Fibroblast of the aortic adventitia (primary cell): ENCODE results near the gene PTCD3. TPM values are rescaled to one million over a fixed set of nuclear protein-coding genes. Genes with fewer than 3 reads are reported as not detected.

ENCODE experiments used
- DNase-seq: peaks from one replicate; pipeline ENCODE4 v3.0.0-alpha.2; 2010; ENCODE audit warnings: low read depth
- H3K4me3 ChIP-seq: 2 replicates; pipeline ENCODE4 v1.5.1; 2011; ENCODE audit warnings: low read depth, mild to moderate bottlenecking, control low read depth, low read length, moderate library complexity
- total RNA-seq: library from RNA; depleted of rRNA; stranded (reverse); fragments of >200 nt; gene quantifications from 2 replicates; pipeline ENCODE4 v1.2.3, GENCODE V29; 2012; ENCODE audit warnings: low replicate concordance
- TF ChIP-seq, protein P1 (sequence below): IDR thresholded peaks from 2 replicates; pipeline ENCODE4 v1.5.1; 2011; ENCODE audit warnings: mild to moderate bottlenecking, low read length, control low read depth, inconsistent platforms; ENCODE audit not compliant: insufficient read depth

PTCD3 gene
- total RNA-seq, 1 donor: 71.9 TPM

DNA sequence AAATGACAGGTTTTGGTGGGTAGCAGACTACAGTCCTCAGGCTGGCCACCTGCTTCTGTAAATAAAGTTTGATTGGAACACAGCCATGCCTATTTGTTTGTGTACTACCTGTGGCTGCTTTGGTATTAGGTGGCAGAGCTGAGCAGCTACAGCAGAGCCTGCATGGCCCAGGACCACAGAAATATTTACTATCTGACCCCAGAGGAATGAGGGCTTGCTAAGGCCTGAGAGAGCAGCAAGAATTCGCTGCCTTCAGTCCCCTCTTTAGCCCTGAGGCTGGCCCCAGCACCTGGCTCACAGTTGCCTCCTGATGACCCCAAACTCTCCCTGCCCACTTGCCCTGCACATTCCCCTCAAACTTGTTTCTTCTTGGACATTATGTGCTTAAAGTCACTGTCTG is 32.8 kb upstream of the PTCD3 start:
- DNase-seq: no peak
- TF ChIP-seq, protein P1, sequence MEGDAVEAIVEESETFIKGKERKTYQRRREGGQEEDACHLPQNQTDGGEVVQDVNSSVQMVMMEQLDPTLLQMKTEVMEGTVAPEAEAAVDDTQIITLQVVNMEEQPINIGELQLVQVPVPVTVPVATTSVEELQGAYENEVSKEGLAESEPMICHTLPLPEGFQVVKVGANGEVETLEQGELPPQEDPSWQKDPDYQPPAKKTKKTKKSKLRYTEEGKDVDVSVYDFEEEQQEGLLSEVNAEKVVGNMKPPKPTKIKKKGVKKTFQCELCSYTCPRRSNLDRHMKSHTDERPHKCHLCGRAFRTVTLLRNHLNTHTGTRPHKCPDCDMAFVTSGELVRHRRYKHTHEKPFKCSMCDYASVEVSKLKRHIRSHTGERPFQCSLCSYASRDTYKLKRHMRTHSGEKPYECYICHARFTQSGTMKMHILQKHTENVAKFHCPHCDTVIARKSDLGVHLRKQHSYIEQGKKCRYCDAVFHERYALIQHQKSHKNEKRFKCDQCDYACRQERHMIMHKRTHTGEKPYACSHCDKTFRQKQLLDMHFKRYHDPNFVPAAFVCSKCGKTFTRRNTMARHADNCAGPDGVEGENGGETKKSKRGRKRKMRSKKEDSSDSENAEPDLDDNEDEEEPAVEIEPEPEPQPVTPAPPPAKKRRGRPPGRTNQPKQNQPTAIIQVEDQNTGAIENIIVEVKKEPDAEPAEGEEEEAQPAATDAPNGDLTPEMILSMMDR: no peak
- H3K4me3 ChIP-seq: no peak overlapping the region

DNA sequence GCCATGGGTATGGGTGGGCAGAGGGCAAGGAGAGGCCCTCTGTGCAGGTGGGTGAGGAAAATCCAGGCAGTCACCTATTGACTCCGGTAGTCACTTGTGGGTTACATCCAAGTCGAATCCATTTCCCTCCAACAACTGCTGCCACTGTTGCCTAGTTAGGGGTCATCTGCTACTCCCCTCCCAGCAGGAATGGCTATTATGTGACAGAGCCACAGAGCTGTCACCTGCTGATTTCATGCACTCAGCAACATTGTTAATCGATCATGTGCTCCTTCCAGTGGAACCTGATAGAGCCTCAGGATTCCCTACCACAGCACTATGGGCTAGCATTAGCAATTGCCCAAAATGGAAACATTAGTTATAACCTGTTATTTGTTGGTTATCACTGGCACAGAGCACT is 31.8 kb upstream of the PTCD3 start:
- no peak for DNase-seq
- no peak overlapping the region for H3K4me3 ChIP-seq
- TF ChIP-seq, protein P1: no peak

DNA sequence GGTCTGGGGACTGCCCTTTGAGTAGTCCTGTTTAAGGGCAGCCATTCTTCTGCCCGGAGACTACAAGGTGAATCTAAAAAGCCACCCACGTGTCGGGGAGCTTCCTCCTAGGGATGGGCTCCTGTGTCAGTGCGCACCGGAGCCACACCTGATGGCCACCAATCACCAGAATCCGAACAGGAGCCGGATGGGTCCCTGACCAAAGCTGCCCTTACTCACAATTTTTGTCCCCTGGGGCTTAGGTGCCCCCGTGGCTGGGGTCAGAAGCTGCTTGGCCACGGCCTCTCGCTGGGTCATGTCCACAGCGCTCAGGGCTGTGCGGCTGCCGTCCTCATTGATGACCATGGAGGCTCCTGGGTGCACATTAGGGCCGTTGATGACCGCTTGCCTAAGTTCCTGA is 31.2 kb upstream of the PTCD3 start:
- no peak for DNase-seq
- H3K4me3 ChIP-seq: no peak overlapping the region
- TF ChIP-seq, protein P1: no peak

DNA sequence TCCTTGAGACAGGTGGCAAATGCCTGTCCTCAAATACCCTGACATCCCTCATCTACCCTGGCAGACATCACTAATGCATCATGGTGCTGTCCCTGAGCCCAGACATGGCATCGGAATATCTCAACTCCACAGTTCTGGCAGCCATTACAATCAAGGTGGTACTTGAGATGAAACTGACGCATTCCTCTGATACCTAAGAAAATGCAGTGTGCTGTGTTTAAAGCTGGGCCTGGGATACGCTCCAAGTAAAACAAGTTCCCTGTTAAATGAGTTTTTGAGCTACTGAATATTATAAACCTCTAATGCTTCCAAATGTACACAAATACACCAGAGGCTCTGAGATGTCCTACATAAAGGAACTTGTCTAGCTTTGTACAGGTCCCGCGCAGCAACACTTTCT is 30.1 kb upstream of the PTCD3 start:
- no peak overlapping the region for H3K4me3 ChIP-seq
- DNase-seq: no peak
- TF ChIP-seq, protein P1: no peak

DNA sequence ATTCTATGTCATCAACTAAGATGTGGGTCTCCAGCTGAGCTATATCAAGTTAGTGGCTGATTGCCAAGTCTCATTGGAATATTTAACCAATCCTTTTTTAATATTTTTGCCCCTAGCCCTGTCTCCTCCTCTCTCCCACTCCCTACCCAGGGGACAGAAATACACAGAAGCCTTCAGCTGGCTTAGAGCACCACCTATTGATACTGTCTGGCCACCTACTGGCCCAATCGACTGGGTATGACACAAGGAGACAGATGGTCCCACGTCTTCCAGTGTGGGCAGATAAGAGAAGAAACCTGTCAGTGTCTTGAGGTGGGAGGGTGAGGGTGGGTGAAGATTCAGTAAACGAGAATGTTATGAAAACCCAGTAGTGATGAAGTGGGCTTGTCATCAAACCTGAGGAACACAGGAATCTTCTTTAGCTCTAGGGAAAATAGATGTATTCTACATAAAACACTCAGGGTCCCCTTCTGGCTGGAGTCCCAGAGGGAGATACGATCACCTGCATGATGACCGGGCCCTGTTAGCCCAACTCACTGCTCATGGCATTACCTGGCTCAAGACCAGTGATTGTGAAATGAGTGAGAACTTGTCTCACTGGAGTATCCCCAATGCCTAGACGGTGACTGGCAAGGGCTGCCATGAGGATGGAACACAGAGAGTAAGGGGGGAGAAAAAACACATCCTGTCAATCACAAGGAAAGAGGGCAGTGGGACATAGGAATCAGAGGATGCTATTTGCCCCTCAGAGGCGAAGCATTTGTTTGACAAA is 27.1 kb upstream of the PTCD3 start:
- H3K4me3 ChIP-seq: no peak overlapping the region
- TF ChIP-seq, protein P1: peak; percentile 84
- DNase-seq: peak; percentile 76

DNA sequence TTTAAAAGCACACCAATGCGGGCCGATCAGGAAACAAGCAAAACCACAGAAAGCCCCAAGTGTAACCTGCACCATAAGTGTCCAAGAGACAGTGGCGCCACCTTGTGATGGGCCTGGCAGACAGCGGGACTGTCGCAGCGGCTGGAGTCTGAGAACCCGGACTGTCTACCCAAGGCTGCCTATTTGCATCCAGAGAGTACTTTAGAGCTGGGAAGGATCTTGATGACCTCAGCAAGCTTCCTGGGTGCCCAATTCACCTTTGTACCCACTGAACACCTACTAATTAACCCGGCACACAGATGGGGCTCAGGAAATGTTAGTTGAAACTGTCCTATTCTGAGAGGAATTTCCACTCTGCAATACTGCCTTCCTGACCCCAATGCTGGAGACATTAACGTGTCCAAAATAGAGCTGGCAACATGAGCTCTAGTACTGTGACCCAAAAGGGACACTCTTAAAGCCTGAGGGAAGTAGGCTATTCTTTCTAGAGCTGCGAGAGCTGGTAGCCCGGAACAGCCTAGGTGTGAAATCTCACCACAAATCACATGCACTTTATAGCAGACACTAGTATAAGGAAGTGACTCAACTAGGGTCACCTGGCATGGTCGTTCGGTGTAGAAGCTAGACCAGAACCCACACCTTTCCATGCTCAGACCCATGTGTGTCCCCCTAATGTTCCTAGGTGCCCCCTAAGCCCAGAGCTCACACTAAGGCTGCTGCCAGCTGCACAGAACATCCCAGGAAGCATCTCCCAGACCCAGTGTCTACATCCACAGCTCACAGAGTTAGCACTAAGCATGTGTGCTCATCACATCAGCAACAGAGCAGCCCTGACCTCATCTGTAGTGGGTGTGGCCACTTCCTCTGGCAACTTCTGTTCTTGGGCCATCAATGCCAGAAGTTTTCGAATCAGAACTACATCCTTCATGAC is 25.8 kb upstream of the PTCD3 start:
- DNase-seq: peak; percentile 76
- TF ChIP-seq, protein P1: peak; percentile 86
- H3K4me3 ChIP-seq: no peak overlapping the region
